Activated naive CD4-positive, alpha-beta T cell treated with anti-CD3 and anti-CD28 coated beads, Interleukin-2, amount 50 U/mL, for 72 hours (primary cell): ENCODE measurements around the gene AUH. TPM values are rescaled to one million over a fixed set of nuclear protein-coding genes. Genes with fewer than 3 reads are reported as not detected.
A peak's percentile ranks its signal among the peaks of the same experiment; 100 is the strongest.

Source experiments
- ATAC-seq, 2 donors: fragments of 150-1000 bp; cut with Tn5 transposase; 2 replicates each; pipeline ENCODE4 v1.10.0; 2021; ENCODE audit warnings: mild to moderate bottlenecking in 2 of 2, moderate library complexity in 2 of 2
- DNase-seq, 2 donors: peaks; one replicate each; pipeline ENCODE4 v3.0.0; 2021 to 2022; ENCODE audit warnings: low spot score in 2 of 2
- H3K27ac Mint-ChIP-seq, 2 donors: one replicate each; pipeline ENCODE4 v1.8.0; 2022; ENCODE audit warnings: mild to moderate bottlenecking in 2 of 2, mixed read lengths in 2 of 2
- H3K36me3 Mint-ChIP-seq, 2 donors: one replicate each; pipeline ENCODE4 v1.8.0; 2022; ENCODE audit warnings: mixed read lengths in 2 of 2
- H3K9me3 Mint-ChIP-seq, 2 donors: one replicate each; pipeline ENCODE4 v1.8.0; 2022; ENCODE audit warnings: mixed read lengths in 2 of 2
- total RNA-seq, 2 donors: library from RNA; stranded (reverse); gene quantifications; one replicate each; pipeline ENCODE4 v1.2.3, GENCODE V29; 2022

AUH gene
- total RNA-seq, 2 donors from 2014 or later: 24.1 to 39.7 TPM

GRCh38 chr9:91187965-91188344 is 173.8 kb downstream of the AUH start:
- ATAC-seq (no peak), DNase-seq (no peak)
- Mint-ChIP-seq H3K36me3 (peaks cover 19 to 41% of the 10 kb centered on the region in 2 donors), H3K27ac (peak overlapping the region in 1 of 2 donors; percentile 17), H3K9me3 (peaks cover 4 to 25% of the 10 kb centered on the region in 2 donors)

- DNase-seq: no peak
- peak overlapping the region; percentile 88 to 93 for H3K27ac Mint-ChIP-seq
- peaks cover 19 to 41% of the 10 kb centered on the region in 2 donors for H3K36me3 Mint-ChIP-seq
Observed at GRCh38 chr9:91187311-91187964, 174.3 kb downstream of the AUH start.

GRCh38 chr9:91186632-91187108 is 175.0 kb downstream of the AUH start:
- peak overlapping the region in 1 of 2 donors; percentile 88 for H3K27ac Mint-ChIP-seq

More at GRCh38 chr9:91187311-91187964, 174.3 kb downstream of the AUH start:
- ATAC-seq: no peak
- peaks cover 4 to 25% of the 10 kb centered on the region in 2 donors for H3K9me3 Mint-ChIP-seq

GRCh38 chr9:91185193-91185886 is 176.4 kb downstream of the AUH start:
- Mint-ChIP-seq H3K36me3 (peaks cover 19 to 33% of the 10 kb centered on the region in 2 donors), H3K9me3 (peaks cover 4 to 25% of the 10 kb centered on the region in 2 donors), H3K27ac (no peak overlapping the region)
- DNase-seq (no peak), ATAC-seq (no peak)

More at GRCh38 chr9:91186632-91187108, 175.0 kb downstream of the AUH start:
- ATAC-seq (peak; percentile 58 to 83), DNase-seq (no peak)
- Mint-ChIP-seq H3K36me3 (peaks cover 19 to 34% of the 10 kb centered on the region in 2 donors), H3K9me3 (peaks cover 4 to 25% of the 10 kb centered on the region in 2 donors)

GRCh38 chr9:91182429-91183225 is 179.1 kb downstream of the AUH start:
- H3K36me3 Mint-ChIP-seq: peaks cover 6 to 10% of the 10 kb centered on the region in 2 donors
- peaks cover 4 to 6% of the 10 kb centered on the region in 2 donors for H3K9me3 Mint-ChIP-seq
- DNase-seq: no peak
- no peak overlapping the region for H3K27ac Mint-ChIP-seq
- no peak for ATAC-seq

GRCh38 chr9:91181541-91181940 is 180.2 kb downstream of the AUH start:
- no peaks in the 10 kb centered on the region for H3K9me3 Mint-ChIP-seq
- H3K36me3 Mint-ChIP-seq: no peaks in the 10 kb centered on the region
- DNase-seq: no peak
- no peak overlapping the region for H3K27ac Mint-ChIP-seq
- ATAC-seq: no peak

- ATAC-seq (no peak), DNase-seq (no peak)
Observed at GRCh38 chr9:91180930-91181268, 180.8 kb downstream of the AUH start.

GRCh38 chr9:91180240-91180929 is 181.3 kb downstream of the AUH start:
- Mint-ChIP-seq H3K27ac (peak overlapping the region in 1 of 2 donors; percentile 94), H3K9me3 (no peaks in the 10 kb centered on the region), H3K36me3 (peaks cover 0 to 7% of the 10 kb centered on the region in 2 donors)
- DNase-seq: no peak
- no peak for ATAC-seq

More at GRCh38 chr9:91180930-91181268, 180.8 kb downstream of the AUH start:
- no peaks in the 10 kb centered on the region for H3K9me3 Mint-ChIP-seq
- no peak overlapping the region for H3K27ac Mint-ChIP-seq
- H3K36me3 Mint-ChIP-seq: peaks cover 0 to 2% of the 10 kb centered on the region in 2 donors

- Mint-ChIP-seq H3K27ac (peak overlapping the region in 1 of 2 donors; percentile 94), H3K9me3 (no peaks in the 10 kb centered on the region), H3K36me3 (peaks cover 0 to 12% of the 10 kb centered on the region in 2 donors)
- ATAC-seq (no peak), DNase-seq (no peak)
Observed at GRCh38 chr9:91179237-91180138, 182.2 kb downstream of the AUH start.

- Mint-ChIP-seq H3K27ac (peak overlapping the region; percentile 92 to 94), H3K36me3 (peaks cover 0 to 12% of the 10 kb centered on the region in 2 donors), H3K9me3 (no peaks in the 10 kb centered on the region)
- ATAC-seq (peak in 1 of 2 donors; percentile 58), DNase-seq (no peak)
Observed at GRCh38 chr9:91178281-91179236, 183.2 kb downstream of the AUH start.

- Mint-ChIP-seq H3K27ac (peak overlapping the region; percentile 92 to 94), H3K9me3 (no peaks in the 10 kb centered on the region), H3K36me3 (peaks cover 0 to 12% of the 10 kb centered on the region in 2 donors)
- ATAC-seq: peak; percentile 74 to 77
- DNase-seq: peak in 1 of 2 donors; percentile 78
Observed at GRCh38 chr9:91177661-91178280, 183.9 kb downstream of the AUH start.

- DNase-seq: no peak
- H3K36me3 Mint-ChIP-seq: peaks cover 5 to 19% of the 10 kb centered on the region in 2 donors
- peaks cover 6% of the 10 kb centered on the region in 2 donors for H3K9me3 Mint-ChIP-seq
Observed at GRCh38 chr9:91177081-91177480, 184.6 kb downstream of the AUH start.

GRCh38 chr9:91176426-91176825 is 185.3 kb downstream of the AUH start:
- ATAC-seq: no peak
- Mint-ChIP-seq H3K27ac (peak overlapping the region in 1 of 2 donors; percentile 94), H3K36me3 (peaks cover 11 to 26% of the 10 kb centered on the region in 2 donors), H3K9me3 (peaks cover 12% of the 10 kb centered on the region in 2 donors)
- no peak for DNase-seq

More at GRCh38 chr9:91177081-91177480, 184.6 kb downstream of the AUH start:
- ATAC-seq: no peak
- peak overlapping the region; percentile 92 to 94 for H3K27ac Mint-ChIP-seq

- Mint-ChIP-seq H3K9me3 (peaks cover 20 to 23% of the 10 kb centered on the region in 2 donors), H3K27ac (peak overlapping the region; percentile 3 to 94), H3K36me3 (peaks cover 24 to 42% of the 10 kb centered on the region in 2 donors)
- ATAC-seq (no peak), DNase-seq (no peak)
Observed at GRCh38 chr9:91174772-91175171, 186.9 kb downstream of the AUH start.
